Suprapubic skin (tissue), 4 donors: ENCODE data around the gene ADAMTS2. TPM values are rescaled to one million over a fixed set of nuclear protein-coding genes. Genes with fewer than 3 reads are reported as not detected.

Source experiments
- DNase-seq, 2 donors: peaks; one replicate each; pipeline ENCODE4 v3.0.0-alpha.2; 2019; ENCODE audit warnings: low spot score in 2 of 2
- H3K27ac ChIP-seq: fragments of 200-600 bp; sonication (generic); one replicate; pipeline ENCODE4 v1.5.1; 2019
- H3K27me3 ChIP-seq: fragments of 200-600 bp; sonication (generic); one replicate; pipeline ENCODE4 v1.5.1; 2019
- H3K36me3 ChIP-seq: fragments of 200-600 bp; sonication (generic); one replicate; pipeline ENCODE4 v1.5.1; 2019
- H3K4me1 ChIP-seq: fragments of 200-600 bp; sonication (generic); one replicate; pipeline ENCODE4 v1.5.1; 2019
- H3K4me3 ChIP-seq: fragments of 200-600 bp; sonication (generic); one replicate; pipeline ENCODE4 v1.5.1; 2019; ENCODE audit warnings: mild to moderate bottlenecking
- H3K9me3 ChIP-seq: fragments of 200-600 bp; sonication (generic); one replicate; pipeline ENCODE4 v1.5.1; 2019
- EP300 ChIP-seq: sonication (generic); formaldehyde crosslinking; IDR thresholded peaks from one replicate; pipeline ENCODE4 v1.6.1; 2017; ENCODE audit warnings: antibody characterized with exemption
- POLR2A ChIP-seq, 2 donors: fragments of 450-650 bp; IDR thresholded peaks; one replicate each; pipeline ENCODE4 v1.6.1; 2017; ENCODE audit warnings: antibody characterized with exemption in 2 of 2, mild to moderate bottlenecking in 2 of 2, moderate library complexity in 2 of 2
- POLR2AphosphoS5 ChIP-seq, 3 donors: sonication (generic); formaldehyde crosslinking; IDR thresholded peaks; one replicate each; pipeline ENCODE4 v1.6.1; 2017; ENCODE audit warnings: antibody characterized with exemption in 3 of 3
- WGBS: methylation state at CpG from one replicate; pipeline ENCODE4 v1.1.5; 2018; 5-methylcytosine and 5-hydroxymethylcytosine counted together
- total RNA-seq, 4 donors: library from RNA; depleted of rRNA; stranded (reverse); fragments of >200 nt; gene quantifications; one replicate each; pipeline ENCODE4 v1.1.0, GENCODE V29; 2016
- TF ChIP-seq, protein P1 (sequence below), 2 donors: fragments of 200-600 bp in 1 of 2; fragments of 450-650 bp in 1 of 2; sonication (generic) in 1 of 2; IDR thresholded peaks; one replicate each; pipeline ENCODE4 v1.5.1; 2016 to 2019; ENCODE audit warnings: antibody characterized with exemption in 2 of 2, mild to moderate bottlenecking in 1 of 2, moderate library complexity in 1 of 2

The ADAMTS2 gene
- total RNA-seq, 4 donors from 2014 or later, result 3.1 to 5.5 (median 4.3) TPM

DNA sequence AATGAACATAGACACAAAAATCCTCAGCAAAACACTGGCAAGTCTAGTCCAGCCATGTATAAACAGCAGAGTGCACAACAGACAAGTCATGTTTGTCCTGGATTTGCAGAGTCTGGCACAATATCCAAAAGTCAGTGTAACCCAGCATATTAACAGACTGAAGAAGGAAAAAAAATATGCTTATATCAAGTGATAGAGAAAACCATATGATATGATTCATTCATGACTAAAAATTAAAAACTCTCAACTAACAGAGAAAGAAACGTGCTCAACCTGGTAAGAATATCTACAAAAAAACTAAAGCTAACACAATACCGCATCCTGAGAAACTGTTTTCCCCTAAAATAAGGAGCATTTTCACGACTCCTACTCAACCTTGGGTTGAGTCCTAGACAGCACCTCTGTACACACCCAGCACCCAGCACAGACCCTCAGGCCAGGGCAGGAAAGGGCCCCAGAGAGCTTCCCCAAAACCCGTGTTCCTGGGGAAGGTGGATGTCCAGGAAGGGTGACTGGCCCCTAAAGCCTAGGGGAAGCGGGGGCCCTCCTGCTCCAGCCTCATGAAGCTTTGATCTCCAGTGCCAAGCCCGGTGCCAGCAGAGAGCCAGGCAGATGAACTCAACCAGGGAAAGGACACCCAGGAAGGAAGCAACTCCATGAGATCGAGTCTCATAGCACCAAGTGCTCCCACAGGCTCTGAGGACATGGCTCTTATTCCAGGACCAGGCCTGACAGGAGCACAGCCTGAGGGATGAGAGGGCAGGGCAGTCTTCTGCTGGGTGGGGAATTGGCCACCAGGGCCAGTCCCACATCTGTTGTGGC is 38.9 kb downstream of the ADAMTS2 start:
- DNase-seq, result peak; percentile 29 to 49
- H3K9me3 ChIP-seq, result peaks cover 3% of the 10 kb centered on the region
- WGBS, result 79% methylated on average over 6 of the region's 7 CpGs
- H3K4me1 ChIP-seq, result no peaks in the 10 kb centered on the region
- H3K4me3 ChIP-seq, result no peak overlapping the region
- H3K27me3 ChIP-seq, result no peaks in the 10 kb centered on the region
- TF ChIP-seq EP300, result no peak
- TF ChIP-seq, protein P1, sequence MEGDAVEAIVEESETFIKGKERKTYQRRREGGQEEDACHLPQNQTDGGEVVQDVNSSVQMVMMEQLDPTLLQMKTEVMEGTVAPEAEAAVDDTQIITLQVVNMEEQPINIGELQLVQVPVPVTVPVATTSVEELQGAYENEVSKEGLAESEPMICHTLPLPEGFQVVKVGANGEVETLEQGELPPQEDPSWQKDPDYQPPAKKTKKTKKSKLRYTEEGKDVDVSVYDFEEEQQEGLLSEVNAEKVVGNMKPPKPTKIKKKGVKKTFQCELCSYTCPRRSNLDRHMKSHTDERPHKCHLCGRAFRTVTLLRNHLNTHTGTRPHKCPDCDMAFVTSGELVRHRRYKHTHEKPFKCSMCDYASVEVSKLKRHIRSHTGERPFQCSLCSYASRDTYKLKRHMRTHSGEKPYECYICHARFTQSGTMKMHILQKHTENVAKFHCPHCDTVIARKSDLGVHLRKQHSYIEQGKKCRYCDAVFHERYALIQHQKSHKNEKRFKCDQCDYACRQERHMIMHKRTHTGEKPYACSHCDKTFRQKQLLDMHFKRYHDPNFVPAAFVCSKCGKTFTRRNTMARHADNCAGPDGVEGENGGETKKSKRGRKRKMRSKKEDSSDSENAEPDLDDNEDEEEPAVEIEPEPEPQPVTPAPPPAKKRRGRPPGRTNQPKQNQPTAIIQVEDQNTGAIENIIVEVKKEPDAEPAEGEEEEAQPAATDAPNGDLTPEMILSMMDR (IDR thresholded peaks at IDR 0.05), result no peak
- no peak for TF ChIP-seq POLR2A (IDR thresholded peaks at IDR 0.05)
- no peak for TF ChIP-seq POLR2AphosphoS5 (IDR thresholded peaks at IDR 0.05)
- no peak overlapping the region for H3K27ac ChIP-seq
- H3K36me3 ChIP-seq, result no peaks in the 10 kb centered on the region

- Histone ChIP-seq H3K27me3 (no peaks in the 10 kb centered on the region), H3K9me3 (peaks cover 3% of the 10 kb centered on the region), H3K4me3 (no peak overlapping the region), H3K4me1 (peaks cover 3% of the 10 kb centered on the region), H3K27ac (no peak overlapping the region), H3K36me3 (no peaks in the 10 kb centered on the region)
- no peak for TF ChIP-seq POLR2A (IDR thresholded peaks at IDR 0.05)
- TF ChIP-seq EP300, result no peak
- TF ChIP-seq, protein P1 (IDR thresholded peaks at IDR 0.05), result no peak
- no peak for TF ChIP-seq POLR2AphosphoS5 (IDR thresholded peaks at IDR 0.05)
- no peak for DNase-seq
- 68% methylated on average over 1 of the region's 1 CpG for WGBS
These were observed 40.4 kb downstream of the ADAMTS2 start for GRCh38 chr5:179304871-179305270.

- H3K4me3 ChIP-seq, result no peak overlapping the region
- TF ChIP-seq, protein P1 (IDR thresholded peaks at IDR 0.05), result no peak
- no peak for TF ChIP-seq POLR2A (IDR thresholded peaks at IDR 0.05)
- no peak for TF ChIP-seq EP300
- no peak for TF ChIP-seq POLR2AphosphoS5 (IDR thresholded peaks at IDR 0.05)
- 72% methylated on average over 5 of the region's 5 CpGs for WGBS
- no peak overlapping the region for H3K27ac ChIP-seq
- H3K9me3 ChIP-seq, result peaks cover 3% of the 10 kb centered on the region
- no peaks in the 10 kb centered on the region for H3K27me3 ChIP-seq
- H3K36me3 ChIP-seq, result no peaks in the 10 kb centered on the region
- peaks cover 3% of the 10 kb centered on the region for H3K4me1 ChIP-seq
- DNase-seq, result peak in 1 of 2 donors; percentile 5
These were observed 40.8 kb downstream of the ADAMTS2 start for GRCh38 chr5:179304466-179304865.

- H3K27me3 ChIP-seq, result no peaks in the 10 kb centered on the region
- TF ChIP-seq POLR2AphosphoS5 (IDR thresholded peaks at IDR 0.05) (no peak), POLR2A (IDR thresholded peaks at IDR 0.05) (no peak), EP300 (no peak)
- H3K4me1 ChIP-seq, result peaks cover 3% of the 10 kb centered on the region
- no peak overlapping the region for H3K4me3 ChIP-seq
- H3K36me3 ChIP-seq, result no peaks in the 10 kb centered on the region
- H3K27ac ChIP-seq, result no peak overlapping the region
- 72% methylated on average over 14 of the region's 14 CpGs for WGBS
- DNase-seq, result peak; percentile 19 to 49
- H3K9me3 ChIP-seq, result peaks cover 3% of the 10 kb centered on the region
These were observed 41.6 kb downstream of the ADAMTS2 start for GRCh38 chr5:179303451-179304200.

DNA sequence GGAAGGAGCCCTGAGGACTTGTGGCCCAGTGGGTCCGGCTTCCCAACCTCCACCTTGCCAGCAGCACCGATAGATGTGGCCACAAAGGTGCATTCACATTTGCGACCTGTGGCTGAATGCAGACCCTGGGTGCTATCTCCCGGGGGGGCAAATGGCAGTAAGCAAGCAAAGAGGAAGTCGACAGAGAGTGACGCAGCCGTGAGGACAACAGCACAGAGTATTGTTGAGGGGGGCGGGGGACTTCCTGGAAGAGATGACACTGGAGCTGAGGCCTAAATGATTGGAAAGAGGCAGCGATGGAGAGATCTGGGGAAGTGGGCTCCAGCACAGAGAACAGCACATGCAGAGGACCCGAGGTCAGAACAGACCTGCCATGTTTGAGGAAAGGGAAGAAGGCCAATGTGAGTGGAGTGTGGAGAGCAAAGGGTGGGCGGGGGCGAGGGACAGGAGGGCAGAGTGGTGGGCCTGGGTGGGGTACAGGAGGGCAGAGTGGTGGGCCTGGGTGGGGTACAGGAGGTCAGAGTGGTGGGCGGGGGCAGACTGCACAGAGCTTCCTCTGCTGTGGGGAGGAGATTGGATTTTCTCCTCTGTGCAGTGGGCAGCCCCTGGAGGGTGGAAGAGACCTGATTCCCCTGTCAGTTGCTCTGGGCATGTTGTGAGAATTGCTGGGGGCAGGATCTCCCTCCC is 42.6 kb downstream of the ADAMTS2 start:
- Histone ChIP-seq H3K36me3 (no peaks in the 10 kb centered on the region), H3K27ac (no peak overlapping the region), H3K4me1 (peaks cover 8% of the 10 kb centered on the region), H3K4me3 (no peak overlapping the region), H3K27me3 (no peaks in the 10 kb centered on the region), H3K9me3 (peaks cover 3% of the 10 kb centered on the region)
- TF ChIP-seq POLR2A (IDR thresholded peaks at IDR 0.05) (no peak), POLR2AphosphoS5 (IDR thresholded peaks at IDR 0.05) (no peak), EP300 (no peak)
- TF ChIP-seq, protein P1 (IDR thresholded peaks at IDR 0.05), result no peak
- WGBS, result 80% methylated on average over 13 of the region's 13 CpGs
- DNase-seq, result peak; percentile 53 to 72
